Measurements from ENCODE around the gene NGRN.
"Not testable (repeated sequence)": the region's sequence is repeated elsewhere in the genome, so short reads cannot be mapped to it uniquely, and the experiment has no call there.

- not testable (repeated sequence) for TF ChIP-seq TAF1 (IDR thresholded peaks at IDR 0.05; ENCODE audit: low read depth, low read length); POLR2A (IDR thresholded peaks at IDR 0.05; ENCODE audit: low read depth, low read length); POLR2AphosphoS5 (IDR thresholded peaks at IDR 0.05; ENCODE audit: low read depth, low read length); SPI1 (IDR thresholded peaks at IDR 0.05; ENCODE audit: low read depth, low read length); POU2F2 (IDR thresholded peaks at IDR 0.05; ENCODE audit: low read depth, low read length); PAX5 (IDR thresholded peaks at IDR 0.05; ENCODE audit: insufficient read depth, low read length, severe bottlenecking)
Observed at GRCh38 chr15:90296316-90296884, 30.9 kb downstream of the NGRN start.

Data from GM12891 (cell line).